Stimulated activated CD4-positive, alpha-beta T cell treated with anti-CD3 and anti-CD28 coated beads, Interleukin-12 subunit alpha, Interleukin-12 subunit beta, amount 100 ng/mL, for 4 hours (primary cell): ENCODE measurements around the gene KCTD7.
"Not testable (repeated sequence)": the region's sequence is repeated elsewhere in the genome, so short reads cannot be mapped to it uniquely, and the experiment has no call there.

Experiments
- DNase-seq: peaks from one replicate; pipeline ENCODE4 v3.0.0-alpha.2; 2020

Gene KCTD7

GRCh38 chr7:66655113-66655806, 26.6 kb downstream of the KCTD7 start:
- DNase-seq, result not testable (repeated sequence)

GRCh38 chr7:66655826-66656485, 27.3 kb downstream of the KCTD7 start:
- not testable (repeated sequence) for DNase-seq

DNA sequence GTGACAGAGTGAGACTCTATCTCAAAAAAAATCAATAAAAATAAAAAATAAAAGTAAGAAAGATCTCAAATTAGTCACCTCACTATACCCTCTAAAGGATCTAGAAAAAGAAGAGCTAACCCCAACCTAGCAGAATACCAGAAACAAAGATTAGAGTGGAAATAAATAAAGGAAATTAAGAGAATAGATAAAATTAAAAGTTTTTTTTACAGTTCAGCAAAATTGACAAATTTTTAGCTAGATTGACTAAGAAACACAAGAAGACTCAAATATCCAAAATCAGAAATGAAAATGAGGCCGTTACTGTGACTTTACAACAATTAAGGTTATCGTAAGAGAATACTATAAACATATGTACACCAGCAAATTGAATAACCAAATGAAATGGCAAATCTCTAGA, 29.1 kb downstream of the KCTD7 start:
- no peak for DNase-seq

GRCh38 chr7:66662646-66663264, 34.1 kb downstream of the KCTD7 start:
- no peak for DNase-seq

DNA sequence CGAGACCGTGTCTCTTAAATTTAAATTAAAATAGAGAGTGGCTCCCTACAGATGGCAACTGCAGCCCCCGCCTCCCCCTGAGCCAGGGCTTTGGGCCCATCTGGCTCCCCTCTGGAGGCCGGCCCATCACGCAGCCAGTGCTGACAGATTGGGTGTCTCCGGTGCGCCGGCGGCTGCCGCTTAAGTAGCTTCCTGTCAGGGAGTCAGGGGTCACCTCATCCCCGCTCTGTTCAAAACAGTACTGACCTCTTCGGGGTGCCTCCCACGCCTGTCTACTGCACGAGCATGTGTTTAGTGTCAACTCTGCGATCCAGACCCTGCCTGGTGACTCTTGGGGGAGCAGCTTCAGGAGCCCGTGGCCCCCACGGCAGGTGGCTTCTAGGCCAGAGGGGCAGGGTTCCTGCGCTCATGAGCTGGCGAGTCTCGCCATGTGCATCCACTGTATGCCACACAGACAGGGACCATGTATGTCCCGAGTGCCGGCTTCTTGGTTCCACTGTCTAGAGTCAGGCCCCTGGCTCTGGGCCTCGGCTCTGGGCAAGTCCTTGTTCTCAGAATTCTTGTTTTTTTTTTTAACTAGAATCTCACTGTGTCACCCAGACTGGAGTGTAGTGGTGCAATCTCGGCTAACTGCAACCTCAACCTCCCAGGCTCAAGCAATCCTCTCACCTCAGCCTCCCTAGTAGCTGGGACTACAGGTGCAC, 36.1 kb downstream of the KCTD7 start:
- no peak for DNase-seq

DNA sequence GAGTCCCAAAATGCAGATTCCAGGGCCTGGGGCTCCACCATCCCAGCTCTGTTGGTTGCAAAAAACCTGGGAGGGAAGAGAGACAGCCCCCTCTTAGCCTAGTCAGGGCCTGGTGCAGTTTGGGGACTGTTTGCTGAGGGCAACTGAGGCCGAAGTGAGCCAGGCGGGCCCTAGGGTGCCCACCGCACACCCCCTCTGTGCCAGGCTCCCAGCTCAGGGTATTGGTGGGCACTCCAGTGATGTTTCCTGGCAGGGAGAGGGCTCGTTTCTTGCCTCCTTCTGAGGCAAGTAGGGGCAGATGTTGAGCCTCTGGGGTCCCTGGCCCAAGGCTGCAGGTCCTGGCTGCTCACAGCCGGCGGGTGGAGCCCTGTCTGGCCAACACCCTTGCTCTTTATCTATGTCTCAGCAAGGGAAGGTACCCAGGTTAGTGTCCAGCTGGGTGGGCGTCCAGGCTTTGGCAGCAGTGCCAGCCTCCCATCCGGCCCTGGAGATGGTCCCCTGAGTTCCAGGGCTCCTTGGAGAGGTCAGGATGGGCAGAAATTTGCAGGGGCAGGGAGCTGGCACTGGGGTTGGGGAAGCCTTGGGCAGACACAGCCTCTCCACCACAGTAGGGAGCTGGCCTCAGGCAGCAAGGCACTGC, 37.8 kb downstream of the KCTD7 start:
- no peak for DNase-seq

GRCh38 chr7:66667023-66667728, 38.5 kb downstream of the KCTD7 start:
- DNase-seq, result no peak

- DNase-seq, result no peak
These were observed 39.4 kb downstream of the KCTD7 start for GRCh38 chr7:66668112-66668511.

DNA sequence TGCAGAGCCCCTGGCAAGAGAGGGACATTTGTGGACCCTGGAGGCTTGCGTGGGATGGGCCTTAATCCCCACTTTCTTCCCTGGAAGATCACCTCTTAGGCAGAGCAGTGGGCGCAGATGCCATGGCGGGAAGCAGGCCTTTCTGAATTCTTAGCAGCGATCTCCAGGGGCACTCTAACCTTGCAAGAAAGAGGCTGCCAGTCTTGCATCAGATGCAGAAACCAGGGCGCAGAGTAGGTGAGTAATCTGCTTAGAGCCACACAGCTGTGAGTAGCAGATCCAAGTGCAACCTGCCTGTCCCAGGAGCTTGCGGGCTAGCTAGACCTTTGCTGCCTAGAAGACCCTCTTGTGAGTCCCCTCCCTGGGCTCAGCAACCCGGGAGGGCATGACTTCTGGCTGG, 40.0 kb downstream of the KCTD7 start:
- no peak for DNase-seq

- DNase-seq, result no peak
These were observed 40.4 kb downstream of the KCTD7 start for GRCh38 chr7:66669088-66669487.

DNA sequence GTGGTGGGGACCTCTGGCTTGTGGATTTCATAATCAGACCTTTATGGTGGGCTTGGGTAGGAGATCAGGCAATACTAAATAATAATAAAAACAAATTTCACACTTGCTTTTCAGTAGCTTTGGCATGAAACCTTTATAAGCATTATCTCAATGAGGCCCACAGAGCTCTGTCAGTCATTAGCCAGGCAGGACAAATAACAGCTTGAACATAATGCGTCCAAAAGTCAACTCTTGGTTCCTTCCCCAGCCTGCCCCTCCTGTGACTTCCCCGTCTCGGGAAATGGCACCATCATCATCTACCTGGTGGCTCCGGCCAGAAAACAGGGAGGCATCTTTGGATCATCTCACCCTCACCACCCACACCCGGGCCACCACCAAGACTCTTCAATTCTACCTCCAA, 40.8 kb downstream of the KCTD7 start:
- DNase-seq, result no peak

GRCh38 chr7:66671034-66671433, 42.4 kb downstream of the KCTD7 start:
- DNase-seq, result no peak

DNA sequence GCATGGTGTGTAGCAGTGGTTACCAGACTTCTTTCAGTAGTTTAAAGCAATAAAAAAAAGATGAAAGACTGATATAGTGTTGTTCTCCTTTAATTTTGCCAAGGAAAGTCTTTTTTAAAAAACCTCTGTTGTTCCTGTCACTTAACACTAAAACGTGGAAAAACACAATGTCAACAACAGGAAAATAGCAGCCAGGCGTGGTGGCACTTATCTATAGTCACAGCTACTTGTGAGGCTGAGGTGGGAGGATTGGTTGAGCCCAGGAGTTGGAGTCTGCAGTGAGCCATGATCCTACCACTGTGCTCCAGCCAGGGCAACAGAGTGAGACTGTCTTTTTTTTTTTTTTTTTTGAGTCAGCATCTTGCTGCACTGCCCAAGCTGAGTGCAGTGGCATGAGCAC, 42.8 kb downstream of the KCTD7 start:
- not testable (repeated sequence) for DNase-seq

- not testable (repeated sequence) for DNase-seq
These were observed 43.9 kb downstream of the KCTD7 start for GRCh38 chr7:66672432-66673123.

DNA sequence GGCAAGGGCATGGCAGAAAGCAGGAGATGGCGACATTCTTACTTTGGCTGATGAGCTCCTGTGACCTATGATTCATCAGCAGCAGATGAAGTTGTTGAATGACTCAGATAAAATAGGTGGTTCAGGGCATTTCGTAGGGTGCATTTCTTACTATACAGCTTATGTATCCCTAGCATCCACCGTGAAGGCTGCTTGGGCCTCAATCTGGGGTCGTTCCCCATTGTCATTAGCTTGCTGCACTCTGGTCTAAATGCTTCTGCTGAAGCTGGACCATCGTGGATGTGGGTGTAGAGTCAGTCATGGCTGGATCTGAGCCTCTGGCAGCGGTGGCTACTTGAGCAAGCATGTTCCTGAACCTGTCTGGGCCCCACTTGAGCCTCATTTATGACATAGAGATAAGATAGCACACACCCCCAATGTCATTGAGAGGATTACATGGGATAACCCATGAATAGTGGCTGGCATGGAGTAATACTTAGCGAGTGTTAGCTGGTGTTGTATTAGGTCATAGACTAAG, 44.5 kb downstream of the KCTD7 start:
- not testable (repeated sequence) for DNase-seq

- no peak for DNase-seq
These were observed 51.1 kb downstream of the KCTD7 start for GRCh38 chr7:66679633-66680244.

- peak; percentile 98 for DNase-seq
These were observed 53.0 kb downstream of the KCTD7 start for GRCh38 chr7:66681491-66682349.

GRCh38 chr7:66682350-66683093, 53.8 kb downstream of the KCTD7 start:
- DNase-seq, result peak; percentile 15

GRCh38 chr7:66683094-66683769, 54.6 kb downstream of the KCTD7 start:
- DNase-seq, result not testable (repeated sequence)
